GM18861 (cell line): ENCODE results near the gene LCE4A.
"Not testable (repeated sequence)": the region's sequence is repeated elsewhere in the genome, so short reads cannot be mapped to it uniquely, and the experiment has no call there.

Source experiments
- ATAC-seq: cut with Tn5 transposase; IDR thresholded peaks from one replicate; pipeline ENCODE4 v1.9.1; 2021; ENCODE audit not compliant: unreplicated experiment

The LCE4A gene

GRCh38 chr1:152707860-152708259 is at the start of gene LCE4A:
TSS of gene LCE4A (plus strand) at chr1:152708160. CDS start at chr1:152709076, 916 bp downstream.
- no peak for ATAC-seq

GRCh38 chr1:152658649-152659048 is 49.3 kb upstream of the LCE4A start:
- ATAC-seq = no peak

- no peak for ATAC-seq
Observed at GRCh38 chr1:152663098-152663497, 44.9 kb upstream of the LCE4A start, which contains the start of gene LCE2D. TSS of gene LCE2D (plus strand) at chr1:152663380. CDS start at chr1:152664106, 726 bp downstream.

GRCh38 chr1:152666171-152666570 is 41.8 kb upstream of the LCE4A start:
- not testable (repeated sequence) for ATAC-seq

GRCh38 chr1:152667648-152668047 is 40.3 kb upstream of the LCE4A start:
- no peak for ATAC-seq

- no peak for ATAC-seq
Observed at GRCh38 chr1:152673016-152673415, 34.9 kb upstream of the LCE4A start.

GRCh38 chr1:152674983-152675382 is 33.0 kb upstream of the LCE4A start, which contains the start of gene LCE2C:
TSS of gene LCE2C (plus strand) at chr1:152675279. CDS start at chr1:152676016, 737 bp downstream.
- not testable (repeated sequence) for ATAC-seq

GRCh38 chr1:152679459-152679858 is 28.5 kb upstream of the LCE4A start:
- no peak for ATAC-seq

- ATAC-seq = no peak
Observed at GRCh38 chr1:152681616-152682015, 26.3 kb upstream of the LCE4A start.

GRCh38 chr1:152683846-152684245 is 24.1 kb upstream of the LCE4A start:
- ATAC-seq = no peak

GRCh38 chr1:152685823-152686222 is 22.1 kb upstream of the LCE4A start, which contains the start of gene LCE2B:
TSS of gene LCE2B (plus strand) at chr1:152686123. CDS start at chr1:152686844, 721 bp downstream.
- ATAC-seq = not testable (repeated sequence)

- ATAC-seq = no peak
Observed at GRCh38 chr1:152697701-152698600, 10.0 kb upstream of the LCE4A start, which contains the start of gene LCE2A. TSS of gene LCE2A (plus strand) at chr1:152698345. CDS start at chr1:152698902, 557 bp downstream.

GRCh38 chr1:152699746-152700145 is 8.2 kb upstream of the LCE4A start:
- ATAC-seq = no peak

GRCh38 chr1:152718238-152718637 is 10.3 kb downstream of the LCE4A start:
- no peak for ATAC-seq

GRCh38 chr1:152725261-152725660 is 17.3 kb downstream of the LCE4A start:
- ATAC-seq = no peak

- ATAC-seq = no peak
Observed at GRCh38 chr1:152728986-152729385, 21.0 kb downstream of the LCE4A start.

- no peak for ATAC-seq
Observed at GRCh38 chr1:152735648-152736047, 27.7 kb downstream of the LCE4A start.

- no peak for ATAC-seq
Observed at GRCh38 chr1:152737997-152738396, 30.0 kb downstream of the LCE4A start.

- ATAC-seq = no peak
Observed at GRCh38 chr1:152739841-152740240, 31.9 kb downstream of the LCE4A start.

GRCh38 chr1:152741656-152742055 is 33.7 kb downstream of the LCE4A start:
- no peak for ATAC-seq

GRCh38 chr1:152743371-152744145 is 35.6 kb downstream of the LCE4A start:
- no peak for ATAC-seq
